Tibial nerve (tissue), 3 donors: ENCODE data around the gene SLC38A10.

Experiments
- EP300 ChIP-seq, 2 donors: sonication (generic); formaldehyde crosslinking; IDR thresholded peaks; one replicate each; pipeline ENCODE4 v1.6.1; 2017; ENCODE audit warnings: antibody characterized with exemption in 2 of 2, mild to moderate bottlenecking in 1 of 2
- POLR2A ChIP-seq, 2 donors: fragments of 450-650 bp; IDR thresholded peaks; one replicate each; pipeline ENCODE4 v1.6.1; 2017; ENCODE audit warnings: antibody characterized with exemption in 2 of 2, mild to moderate bottlenecking in 2 of 2, moderate library complexity in 2 of 2

DNA sequence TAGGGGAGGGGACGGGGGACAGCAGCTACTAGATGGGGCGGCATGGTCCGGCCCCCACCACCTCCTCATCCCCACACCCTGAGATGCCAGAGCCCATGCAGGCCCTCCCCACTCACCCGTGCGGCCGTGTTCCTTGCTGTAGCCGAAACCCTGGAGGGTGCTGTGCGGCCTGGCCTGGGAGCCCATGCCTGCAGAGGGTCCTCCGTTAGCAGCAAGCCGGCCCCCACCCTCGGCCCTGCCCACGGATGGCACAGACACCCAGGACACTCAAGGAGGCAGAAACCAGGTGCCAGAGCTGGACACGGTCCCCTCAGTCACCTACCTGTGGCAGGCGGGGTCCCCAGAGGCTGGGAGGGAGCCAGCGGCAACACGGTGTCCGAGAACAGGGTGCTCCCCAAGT lies 61.8 kb downstream of the SLC38A10 start:
- TF ChIP-seq POLR2A (IDR thresholded peaks at IDR 0.05) (no peak), EP300 (IDR thresholded peaks at IDR 0.05) (no peak)
